Cardiac fibroblast (primary cell): ENCODE measurements around the gene MAMDC4.

Source experiments
- DNase-seq, 2 donors: peaks; one replicate each; pipeline versions ENCODE4 v3.0.0 to v3.0.0-alpha.2; 2010; ENCODE audit warnings: low read depth in 2 of 2
- H3K4me3 ChIP-seq, 2 donors: replicated peaks in 1 of 2; 1 replicate in 1 of 2; 2 replicates in 1 of 2; pipeline ENCODE4 v1.5.1; 2011; ENCODE audit warnings: low read depth in 2 of 2, low read length in 2 of 2, mild to moderate bottlenecking in 2 of 2, moderate library complexity in 1 of 2
- CTCF ChIP-seq: IDR thresholded peaks from one replicate; pipeline ENCODE4 v1.5.1; 2011; ENCODE audit warnings: low read depth, mild to moderate bottlenecking, low read length, inconsistent platforms

MAMDC4 gene

GRCh38 chr9:136850866-136851775, 1.0 kb upstream of the MAMDC4 start:
- no peak overlapping the region for H3K4me3 ChIP-seq
- no peak for DNase-seq
- TF ChIP-seq CTCF, result no peak

GRCh38 chr9:136852664-136853595, 784 bp downstream of the MAMDC4 start:
- TF ChIP-seq CTCF, result no peak
- no peak overlapping the region for H3K4me3 ChIP-seq
- no peak for DNase-seq

- TF ChIP-seq CTCF, result no peak
- no peak for DNase-seq
- H3K4me3 ChIP-seq, result no peak overlapping the region
Observed at GRCh38 chr9:136853596-136854112, 1.5 kb downstream of the MAMDC4 start.

- TF ChIP-seq CTCF, result no peak
- no peak for DNase-seq
- no peak overlapping the region for H3K4me3 ChIP-seq
Observed at GRCh38 chr9:136854113-136854841, 2.1 kb downstream of the MAMDC4 start.

- H3K4me3 ChIP-seq, result no peak overlapping the region
- DNase-seq, result no peak
- TF ChIP-seq CTCF, result no peak
Observed at GRCh38 chr9:136854842-136855460, 2.8 kb downstream of the MAMDC4 start.
